Measurements from ENCODE around the gene CRMP1. TPM values are rescaled to one million over a fixed set of nuclear protein-coding genes. Genes with fewer than 3 reads are reported as not detected.

Gene CRMP1
- total and polyA plus RNA-seq, 2 of the 8 experiments (the other 6 are each of a cell fraction or from before 2014, with no cell fraction given), result 120 to 131 TPM

GRCh38 chr4:5889002-5889696 lies 3.7 kb downstream of the CRMP1 start:
- WGBS, 2 experiments (ENCODE audit: extremely low coverage in 1 of 2, insufficient coverage in 1 of 2, insufficient read length in 1 of 2, insufficient replicate concordance in 2 of 2, low coverage in 1 of 2, low lambda C conversion rate in 2 of 2, missing lambda C conversion rate in 1 of 2), result 49% methylated on average over 8 of the region's 8 CpGs; no CpG with 5 or more reads in 1 of the 2 experiments
- H3K27me3 ChIP-seq (replicated peaks in 1 of 4; ENCODE audit: control insufficient read depth in 3 of 4, extremely low read depth in 1 of 4, insufficient read depth in 3 of 4, low read length in 3 of 4), result peaks cover 25 to 45% (median 43%) of the 10 kb centered on the region in 4 experiments
- peaks cover 26% of the 10 kb centered on the region for H3K23me2 ChIP-seq (ENCODE audit: low read depth, low read length)
- peak overlapping the region; percentile 65; the same call in 1 of the 2 replicates for H2BK15ac ChIP-seq (ENCODE audit: low read length)
- peak overlapping the region; percentile 7 for H2BK120ac ChIP-seq (replicated peaks; ENCODE audit: low read depth, low read length)
- ChIA-PET CTCF (ENCODE audit: partially characterized antibody) (interaction anchor here (0.9 to 1.7 kb wide), 4 partner anchors 13 to 24 kb away, joined by 3 to 4 read pairs (median 4); no protein-coding TSS in a partner anchor), POLR2A (ENCODE audit: partially characterized antibody) (interaction anchor here (1.0 to 1.9 kb wide), 3 partner anchors 8 to 15 kb away, joined by 3 to 5 read pairs (median 3); no protein-coding TSS in a partner anchor)
- H4K8ac ChIP-seq (ENCODE audit: extremely low read depth, insufficient read depth, low read length), result no peak overlapping the region
- H3K4me2 ChIP-seq (ENCODE audit: insufficient read depth in 1 of 2, low read depth in 2 of 2, low read length in 2 of 2), result peak overlapping the region; percentile 73 to 94
- peak overlapping the region; percentile 88; the same call in 1 of the 2 replicates for H2BK12ac ChIP-seq (ENCODE audit: low read depth, low read length)
- peak overlapping the region; percentile 46 for H3K4ac ChIP-seq (replicated peaks; ENCODE audit: insufficient read length, low read depth, low read length)
- H3K23ac ChIP-seq (ENCODE audit: insufficient read length), result no peak overlapping the region
- H2BK5ac ChIP-seq (ENCODE audit: low read depth, low read length), result peak overlapping the region; percentile 58; the same call in 1 of the 2 replicates
- no peak overlapping the region for H3K56ac ChIP-seq (replicated peaks; ENCODE audit: insufficient read length, low read depth, low read length)
- peak overlapping the region; percentile 51; the same call in 1 of the 2 replicates for H3K18ac ChIP-seq (ENCODE audit: extremely low read depth, low read length)
- peaks cover 31 to 41% of the 10 kb centered on the region in 2 experiments for H4K20me1 ChIP-seq (replicated peaks in 1 of 2; ENCODE audit: control insufficient read depth in 1 of 2, insufficient read depth in 2 of 2, low read length in 2 of 2)
- peaks cover 8% of the 10 kb centered on the region for H3K79me1 ChIP-seq (ENCODE audit: low read depth, low read length)
- peak overlapping the region in 1 of 4 experiments; percentile 54; a peak in 1 of 7 replicates for H3K9ac ChIP-seq (replicated peaks in 1 of 4; ENCODE audit: extremely low read depth in 1 of 4, low read depth in 3 of 4, low read length in 3 of 4)
- H2BK20ac ChIP-seq (ENCODE audit: low read length), result peak overlapping the region; percentile 29; the same call in 1 of the 2 replicates
- no peak overlapping the region for H2AFZ ChIP-seq (ENCODE audit: low read length)
- peaks cover 8 to 35% of the 10 kb centered on the region in 2 experiments for H3K79me2 ChIP-seq (ENCODE audit: control insufficient read depth in 1 of 2, insufficient read depth in 2 of 2, low read length in 2 of 2)
- peaks cover 17 to 39% (median 31%) of the 10 kb centered on the region in 4 experiments for H3K4me1 ChIP-seq (replicated peaks in 1 of 4; ENCODE audit: control insufficient read depth in 3 of 4, insufficient read depth in 4 of 4, low read length in 3 of 4)
- H3K27ac ChIP-seq (ENCODE audit: low read depth, low read length), result no peak overlapping the region
- no peak for FAIRE-seq
- peak overlapping the region; percentile 78; the same call in 1 of the 2 replicates for H2AK5ac ChIP-seq (ENCODE audit: low read depth, low read length)
- H3K9me3 ChIP-seq (ENCODE audit: insufficient read depth in 2 of 2, low read depth in 1 of 2, low read length in 1 of 2), result no peaks in the 10 kb centered on the region
- no peak for DNase-seq (ENCODE audit: low read depth in 1 of 2, low spot score in 2 of 2)
- peak overlapping the region; percentile 37 to 98 (median 62) for H3K4me3 ChIP-seq (ENCODE audit: extremely low read depth in 1 of 4, insufficient read depth in 2 of 4, low read depth in 3 of 4, low read length in 4 of 4)
- H4K91ac ChIP-seq (replicated peaks; ENCODE audit: insufficient read length, low read length), result peak overlapping the region; percentile 57
- no peak overlapping the region for H4K5ac ChIP-seq (ENCODE audit: insufficient read length, low read depth, low read length)
- H3K14ac ChIP-seq (ENCODE audit: insufficient read length), result no peak overlapping the region
- H3K36me3 ChIP-seq (ENCODE audit: control insufficient read depth in 2 of 4, insufficient read depth in 4 of 4, low read length in 3 of 4), result no peaks in the 10 kb centered on the region
- TF ChIP-seq FOSL1 (IDR thresholded peaks at IDR 0.05; ENCODE audit: insufficient read depth, low read depth, low read length) (no peak), RAD21 (IDR thresholded peaks at IDR 0.05 in 1 of 2, conservative IDR thresholded peaks at IDR 0.05 in 1 of 2; ENCODE audit: low read depth in 2 of 2, low read length in 2 of 2) (no peak), BCL11A (IDR thresholded peaks at IDR 0.05; ENCODE audit: low read depth in 2 of 2, low read length in 2 of 2) (no peak), CREB1 (IDR thresholded peaks at IDR 0.05) (no peak), ZNF274 (IDR thresholded peaks at IDR 0.05; ENCODE audit: borderline replicate concordance, extremely low read depth, low read length) (no peak), GABPA (IDR thresholded peaks at IDR 0.05; ENCODE audit: borderline replicate concordance, insufficient read depth, low read length) (no peak), SAP30 (IDR thresholded peaks at IDR 0.05; ENCODE audit: insufficient read depth, insufficient replicate concordance, low read length) (no peak), CBX8 (IDR thresholded peaks at IDR 0.05; ENCODE audit: borderline replicate concordance, low read depth, low read length) (no peak), RXRA (IDR thresholded peaks at IDR 0.05; ENCODE audit: insufficient read depth, low read depth, low read length) (no peak), TAF7 (optimal IDR thresholded peaks at IDR 0.05; ENCODE audit: borderline replicate concordance, low read depth, low read length) (no peak), SP4 (IDR thresholded peaks at IDR 0.05; ENCODE audit: low read length) (no peak)

All from H1 (cell line).